ENCODE measurements around the gene AFF3.

DNA sequence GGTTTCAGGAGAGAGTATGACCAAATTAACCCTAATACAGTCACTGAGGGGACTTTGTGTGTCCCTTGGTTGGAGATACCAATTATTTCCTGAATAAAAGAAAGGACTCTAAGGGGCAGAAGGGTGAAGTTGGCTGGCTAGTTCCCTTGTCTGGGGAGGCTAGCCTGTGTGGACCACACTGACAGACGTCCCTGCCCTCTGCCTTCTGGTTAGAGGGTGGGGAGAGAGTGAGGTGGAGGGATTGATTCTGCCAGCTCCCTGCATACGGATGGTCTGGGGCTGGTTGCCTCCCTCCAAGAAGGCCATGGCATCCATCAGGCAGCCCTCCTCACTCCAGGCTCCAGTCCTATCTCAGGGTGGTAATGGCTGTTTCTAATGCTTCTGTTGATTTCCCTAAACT lies 37.4 kb upstream of the AFF3 start:
- TF ChIP-seq CTCF (conservative IDR thresholded peaks at IDR 0.05 in 1 of 2, IDR thresholded peaks at IDR 0.05 in 1 of 2; ENCODE audit: low read depth in 1 of 2, low read length in 2 of 2) (no peak), EZH2 (IDR thresholded peaks at IDR 0.05; ENCODE audit: low read length, missing control alignments) (no peak)

All from fibroblast of lung (primary cell).